A549 (cell line): Measurements from ENCODE around the gene MAMLD1. TPM values are rescaled to one million over a fixed set of nuclear protein-coding genes. Genes with fewer than 3 reads are reported as not detected.

Experiments used
- ATAC-seq, 2 experiments: fragments of 200-7000 bp in 1 of 2; fragments of >200 bp in 1 of 2; cut with Nextera tagmentation in 1 of 2; cut with Tn5 transposase in 1 of 2; 3 replicates each; pipeline versions ENCODE4 v1.8.0 to v1.9.1; 2018 to 2020; ENCODE audit warnings: mild to moderate bottlenecking in 1 of 2, moderate library complexity in 1 of 2
- CTCF ChIA-PET: fragments of 300-600 bp; sonication (Branson Sonifier 250); formaldehyde crosslinking; extraction: SDS; loops from one replicate; lab custom pipeline; 2021; ENCODE audit warnings: antibody characterized with exemption, inconsistent platforms; lab: Yijun Ruan, JAX
- POLR2A ChIA-PET: fragments of 350-600 bp; formaldehyde crosslinking; extraction: SDS; loops from one replicate; lab custom pipeline; 2021; ENCODE audit warnings: antibody characterized with exemption, inconsistent platforms; lab: Yijun Ruan, JAX
- DNase-seq, 2 experiments: peaks; one replicate each; pipeline versions ENCODE4 v3.0.0 to v3.0.0-alpha.2; 2011 to 2016; ENCODE audit warnings: low read depth in 1 of 2, low spot score in 1 of 2
- FAIRE-seq: peaks from 2 replicates; lab custom pipeline; 2011; peaks lifted over from hg19 to GRCh38; lab: Jason Lieb, UNC
- H3K27ac ChIP-seq, 2 experiments: fragments of >200 bp; sonication (Bioruptor Twin); formaldehyde crosslinking; 3 replicates each; pipeline ENCODE4 v1.5.1; 2016 to 2017
- H3K4me1 ChIP-seq: fragments of >200 bp; sonication (Bioruptor Twin); formaldehyde crosslinking; 3 replicates; pipeline ENCODE4 v1.6.1; 2016
- H3K4me2 ChIP-seq: fragments of >200 bp; sonication (Bioruptor Twin); formaldehyde crosslinking; 3 replicates; pipeline ENCODE4 v1.6.1; 2016
- H3K4me3 ChIP-seq: fragments of >200 bp; sonication (Bioruptor Twin); formaldehyde crosslinking; 3 replicates; pipeline ENCODE4 v1.5.1; 2016
- H3K9me3 ChIP-seq: fragments of >200 bp; sonication (Bioruptor Twin); formaldehyde crosslinking; 3 replicates; pipeline ENCODE4 v1.6.1; 2016
- BHLHE40 ChIP-seq: IDR thresholded peaks from 2 replicates; pipeline ENCODE4 v1.6.1; 2012; ENCODE audit warnings: low read depth, low read length, inconsistent platforms
- CBX8 ChIP-seq: fragments of 200-600 bp; sonication (generic); IDR thresholded peaks from 2 replicates; pipeline ENCODE4 v1.6.1; 2016
- CEBPB ChIP-seq, 2 experiments: fragments of >200 bp in 1 of 2; sonication (Bioruptor Twin) in 1 of 2; formaldehyde crosslinking in 1 of 2; IDR thresholded peaks; 2 replicates each; pipeline ENCODE4 v1.6.1; 2012 to 2016
- HOXA7 ChIP-seq: fragments of 250-450 bp; sonication (Bioruptor Pico); IDR thresholded peaks from 2 replicates; pipeline ENCODE4 v1.5.0; 2020; ENCODE audit warnings: mild to moderate bottlenecking, moderate library complexity
- MAFK ChIP-seq: fragments of 450-650 bp; IDR thresholded peaks from 2 replicates; pipeline ENCODE4 v1.6.1; 2014; ENCODE audit not compliant: partially characterized antibody
- MAZ ChIP-seq: fragments of 150-350 bp; IDR thresholded peaks from 2 replicates; pipeline ENCODE4 v1.6.1; 2014; ENCODE audit warnings: antibody characterized with exemption, low read depth, low read length, borderline replicate concordance
- NFE2L2 ChIP-seq: fragments of 150-350 bp; conservative IDR thresholded peaks from 2 replicates; pipeline ENCODE4 v1.6.1; 2014; ENCODE audit warnings: low read length
- POLR2AphosphoS2 ChIP-seq: conservative IDR thresholded peaks from 2 replicates; pipeline ENCODE4 v1.6.1; 2012; ENCODE audit warnings: low read length, improper control_type of control experiment, inconsistent platforms
- RAD21 ChIP-seq, 2 experiments: fragments of >200 bp in 1 of 2; sonication (Bioruptor Twin) in 1 of 2; formaldehyde crosslinking in 1 of 2; IDR thresholded peaks in 1 of 2; conservative IDR thresholded peaks in 1 of 2; 2 replicates in 1 of 2; 3 replicates in 1 of 2; pipeline ENCODE4 v1.6.1; 2012 to 2018; ENCODE audit warnings: inconsistent platforms in 1 of 2
- RNF2 ChIP-seq: fragments of 200-600 bp; sonication (generic); IDR thresholded peaks from 2 replicates; pipeline ENCODE4 v1.6.1; 2016; ENCODE audit warnings: low read depth, mild to moderate bottlenecking, antibody characterized with exemption, moderate library complexity, borderline replicate concordance
- SMC3 ChIP-seq: fragments of >200 bp; sonication (Bioruptor Twin); formaldehyde crosslinking; IDR thresholded peaks from 3 replicates; pipeline ENCODE4 v1.6.1; 2018; ENCODE audit warnings: inconsistent platforms
- SREBF2 ChIP-seq: fragments of 450-650 bp; IDR thresholded peaks from 2 replicates; pipeline ENCODE4 v1.6.1; 2014; ENCODE audit warnings: mild to moderate bottlenecking, moderate library complexity
- ZC3H11A ChIP-seq: fragments of 450-650 bp; IDR thresholded peaks from 2 replicates; pipeline ENCODE4 v1.6.1; 2014; ENCODE audit warnings: antibody characterized with exemption, mild to moderate bottlenecking
- ZNF302 ChIP-seq: fragments of 250-450 bp; sonication (Bioruptor Pico); IDR thresholded peaks from 2 replicates; pipeline ENCODE4 v1.9.0; 2021; ENCODE audit warnings: inconsistent platforms, mild to moderate bottlenecking, moderate library complexity
- ZSCAN20 ChIP-seq: fragments of 250-450 bp; sonication (Bioruptor Pico); IDR thresholded peaks from 2 replicates; pipeline ENCODE4 v1.8.0; 2022; ENCODE audit warnings: mild to moderate bottlenecking, moderate library complexity
- WGBS: methylation state at CpG from one replicate; pipeline ENCODE4 v1.1.6; 2017; ENCODE audit errors: missing lambda C conversion rate; 5-methylcytosine and 5-hydroxymethylcytosine counted together
- polyA plus RNA-seq, 4 experiments: library from polyadenylated mRNA; depleted of rRNA in 3 of 4; stranded (reverse); fragments of >200 nt; fragmentation: RNase III in 1 of 4; extraction: RNeasy Plus Mini Kit Qiagen cat#74134 plus additional on column Dnase treatment in 1 of 4; gene quantifications; 2 replicates in 3 of 4; 3 replicates in 1 of 4; pipeline ENCODE4 v1.2.3, GENCODE V29; 2011 to 2017
- TF ChIP-seq, protein P1 (sequence below): fragments of >200 bp; sonication (Bioruptor Twin); formaldehyde crosslinking; IDR thresholded peaks from 3 replicates; pipeline ENCODE4 v1.6.1; 2016
- TF ChIP-seq, protein P2 (sequence below): fragments of 450-650 bp; IDR thresholded peaks from 2 replicates; pipeline ENCODE4 v1.6.1; 2014; ENCODE audit warnings: antibody characterized with exemption
- TF ChIP-seq, protein P3 (sequence below): fragments of 250-450 bp; sonication (Bioruptor Pico); IDR thresholded peaks from 2 replicates; pipeline ENCODE4 v1.5.0; 2020; ENCODE audit warnings: low read depth, mild to moderate bottlenecking, moderate library complexity

MAMLD1 gene
- polyA plus RNA-seq, 2 of the 4 experiments (the other 2 are of a cell fraction): 1.2 to 2.3 TPM

DNA sequence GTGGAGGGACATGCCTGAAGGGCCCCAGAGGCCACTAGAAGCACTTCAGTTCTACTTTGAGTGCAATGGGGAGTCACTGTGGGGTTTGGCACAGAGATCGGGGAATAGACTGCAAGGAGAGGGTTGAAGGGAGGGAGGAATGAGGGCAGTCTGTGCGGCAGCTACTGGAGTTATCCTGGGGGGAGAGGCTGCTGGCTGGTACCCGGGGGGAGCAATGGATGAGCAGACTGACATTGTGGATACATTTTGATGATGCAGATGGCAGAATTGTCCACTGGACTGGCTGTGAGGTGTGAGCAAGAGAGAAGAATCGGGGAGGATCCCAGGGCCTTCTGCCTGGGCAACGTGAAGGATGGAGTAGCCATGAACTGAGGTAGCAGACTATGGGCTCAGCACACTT is 2.8 kb upstream of the MAMLD1 start:
- WGBS: 91% methylated on average over 5 of the region's 5 CpGs
- ATAC-seq: no peak

DNA sequence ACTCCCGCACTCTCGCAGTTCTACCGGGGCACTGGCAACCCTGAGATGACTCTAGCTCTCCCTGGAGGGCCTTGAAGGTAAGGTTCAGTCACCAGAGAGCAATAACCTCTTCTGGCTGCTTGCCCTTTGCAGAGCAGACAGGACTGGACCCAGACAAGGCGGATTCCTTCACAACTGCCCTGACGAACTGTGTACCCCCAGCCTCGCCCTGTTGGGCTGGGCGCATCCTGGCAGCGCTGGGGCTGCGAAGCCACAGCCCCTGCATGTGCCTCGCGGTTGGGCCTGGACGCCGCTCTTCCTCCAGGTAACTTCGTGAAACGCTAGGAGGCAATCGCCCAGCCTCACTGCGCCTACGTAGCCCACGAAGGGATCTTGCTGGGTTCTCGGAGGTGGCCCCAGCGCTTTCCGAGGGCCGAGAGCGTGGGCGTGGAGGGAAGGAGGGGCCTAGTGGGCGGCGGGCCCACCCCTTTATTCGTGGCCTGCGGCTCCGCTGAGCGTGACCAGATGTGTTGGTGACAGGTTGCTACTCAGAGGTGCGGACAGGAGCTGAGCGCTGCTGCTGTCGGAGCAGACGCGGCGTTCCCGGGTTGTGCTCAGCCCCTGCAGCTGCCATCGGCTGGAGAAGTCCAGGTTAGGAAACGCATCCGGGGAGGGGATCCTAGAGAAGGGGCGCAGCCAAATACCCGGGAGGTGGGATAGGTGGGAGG is 1.9 kb upstream of the MAMLD1 start:
- peak overlapping the region; percentile 66 for H3K4me3 ChIP-seq
- ChIA-PET CTCF (interaction anchor here (0.6 to 1.9 kb wide), 9 partner anchors 7 to 421 kb away, joined by 3 to 5 read pairs (median 3); no protein-coding TSS in a partner anchor), POLR2A (interaction anchor here (0.7 kb wide), 1 partner anchor 161 kb away, joined by 4 read pairs; no protein-coding TSS in a partner anchor)
- ATAC-seq: no peak
- TF ChIP-seq RAD21 (conservative IDR thresholded peaks at IDR 0.05 in 1 of 2, IDR thresholded peaks at IDR 0.05 in 1 of 2) (peak; percentile 23 to 40; a peak in 3 of 5 replicates), MAZ (no peak), SMC3 (peak; percentile 23; the same call in 1 of the 3 replicates)
- H3K4me1 ChIP-seq: peaks cover 14% of the 10 kb centered on the region
- WGBS: 33% methylated on average over 18 of the region's 43 CpGs
- peak in 1 of 2 experiments; percentile 45 for DNase-seq
- no peak for FAIRE-seq
- peak overlapping the region in 1 of 2 experiments; percentile 90; a peak in 3 of 6 replicates for H3K27ac ChIP-seq
- peak overlapping the region; percentile 97 for H3K4me2 ChIP-seq
- H3K9me3 ChIP-seq: no peaks in the 10 kb centered on the region

More for the DNA sequence above, 2.8 kb upstream of the MAMLD1 start:
- Histone ChIP-seq H3K4me3 (no peak overlapping the region), H3K27ac (no peak overlapping the region)
- no peak for DNase-seq
- FAIRE-seq: no peak
- TF ChIP-seq RAD21 (conservative IDR thresholded peaks at IDR 0.05 in 1 of 2, IDR thresholded peaks at IDR 0.05 in 1 of 2): no peak
- TF ChIP-seq, all 56 proteins: peak for 0
- Histone ChIP-seq H3K4me1 (peaks cover 11% of the 10 kb centered on the region; the same call in 2 of the 3 replicates), H3K9me3 (no peaks in the 10 kb centered on the region), H3K4me2 (no peak overlapping the region)
- ChIA-PET POLR2A (no interaction called here), CTCF (interaction anchor here (0.6 to 1.9 kb wide), 4 partner anchors 8 to 390 kb away, joined by 3 to 5 read pairs (median 4); no protein-coding TSS in a partner anchor)

DNA sequence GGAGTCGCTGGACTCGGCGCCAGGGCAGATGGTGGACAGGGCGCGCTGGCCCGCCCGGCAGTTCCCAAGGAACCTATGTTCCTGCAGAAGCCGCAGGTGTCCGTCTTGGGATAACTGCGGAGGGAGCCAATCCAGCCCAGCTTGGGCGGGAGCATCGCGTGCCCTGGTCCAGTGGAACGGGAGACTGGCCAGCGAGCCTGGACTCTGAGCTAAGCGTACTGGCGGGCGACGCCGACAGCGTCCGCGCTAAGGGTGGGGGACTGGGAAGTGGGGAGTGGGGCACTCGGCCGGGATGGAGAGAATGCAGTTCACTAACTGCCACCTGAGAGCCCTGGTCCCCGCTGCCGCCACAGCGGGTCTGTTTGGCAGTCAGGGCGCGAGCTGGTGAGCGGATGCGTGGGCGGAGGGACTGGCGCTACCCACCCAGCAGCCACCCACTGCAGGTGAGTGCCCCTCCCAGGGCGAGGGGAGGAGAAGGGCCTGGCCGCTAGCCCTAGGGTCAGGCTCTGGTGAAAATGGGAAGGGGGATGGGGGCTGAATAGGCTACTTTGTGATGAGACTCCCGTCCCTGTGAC is 1.3 kb upstream of the MAMLD1 start:
- FAIRE-seq: no peak

DNA sequence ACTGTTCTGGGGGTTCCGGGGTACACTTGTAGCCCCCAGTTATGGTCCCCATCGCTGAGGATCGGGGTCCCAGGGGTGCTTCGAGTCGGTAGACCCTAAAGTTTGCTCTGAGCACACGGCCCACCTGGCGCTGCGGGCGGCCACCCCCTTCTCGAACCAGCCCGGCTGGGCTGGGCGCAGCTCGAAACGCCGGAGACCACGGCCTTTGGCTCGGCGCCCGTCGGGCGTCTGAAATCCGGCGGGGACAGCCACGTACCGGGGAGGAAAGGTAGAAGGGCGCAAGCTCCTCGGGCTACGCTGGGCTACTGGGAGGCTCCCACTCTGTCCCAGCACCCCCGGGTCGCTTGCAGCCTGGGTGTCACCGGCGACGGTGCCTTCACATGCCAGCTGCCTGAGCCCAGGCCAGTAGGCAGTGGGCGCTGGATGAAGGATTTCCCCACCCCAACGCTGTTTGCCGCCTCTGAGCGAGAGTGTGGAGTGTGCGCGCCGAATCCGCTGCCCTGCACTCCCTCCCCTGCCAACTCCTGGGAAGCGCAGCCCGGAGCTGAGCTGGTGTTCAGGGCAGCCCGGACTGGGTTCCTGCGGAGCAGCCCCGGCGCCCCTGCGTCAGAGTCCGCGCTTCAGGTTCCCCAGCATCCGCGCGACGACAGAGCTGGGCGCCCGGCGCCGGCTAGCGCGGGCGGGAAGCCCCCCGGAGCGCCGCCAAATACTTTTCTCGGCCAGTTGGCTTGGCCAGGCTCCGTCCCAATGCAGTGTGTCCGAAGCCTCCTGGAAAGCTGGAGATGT is 637 bp downstream of the MAMLD1 start:
- ATAC-seq: peak; percentile 61 to 72
- TF ChIP-seq, protein P1, sequence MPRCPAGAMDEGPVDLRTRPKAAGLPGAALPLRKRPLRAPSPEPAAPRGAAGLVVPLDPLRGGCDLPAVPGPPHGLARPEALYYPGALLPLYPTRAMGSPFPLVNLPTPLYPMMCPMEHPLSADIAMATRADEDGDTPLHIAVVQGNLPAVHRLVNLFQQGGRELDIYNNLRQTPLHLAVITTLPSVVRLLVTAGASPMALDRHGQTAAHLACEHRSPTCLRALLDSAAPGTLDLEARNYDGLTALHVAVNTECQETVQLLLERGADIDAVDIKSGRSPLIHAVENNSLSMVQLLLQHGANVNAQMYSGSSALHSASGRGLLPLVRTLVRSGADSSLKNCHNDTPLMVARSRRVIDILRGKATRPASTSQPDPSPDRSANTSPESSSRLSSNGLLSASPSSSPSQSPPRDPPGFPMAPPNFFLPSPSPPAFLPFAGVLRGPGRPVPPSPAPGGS: no peak
- TF ChIP-seq RNF2 (0 out of 2 replicates have a peak, but pooled peaks have one; percentile 3), RAD21 (conservative IDR thresholded peaks at IDR 0.05 in 1 of 2, IDR thresholded peaks at IDR 0.05 in 1 of 2) (peak in 1 of 2 experiments; percentile 12; a peak in 2 of 5 replicates)
- H3K9me3 ChIP-seq: no peaks in the 10 kb centered on the region
- peak overlapping the region; percentile 66 for H3K4me3 ChIP-seq
- CTCF ChIA-PET: interaction anchor here (0.7 to 4.1 kb wide), 27 partner anchors 11 to 414 kb away, joined by 3 to 48 read pairs (median 4); no protein-coding TSS in a partner anchor
- H3K4me2 ChIP-seq: peak overlapping the region; percentile 97
- POLR2A ChIA-PET: interaction anchor here (1.0 to 3.3 kb wide), 4 partner anchors 163 to 425 kb away, joined by 3 to 28 read pairs (median 4); partner anchors contain the start of gene EOLA2
- no peak for FAIRE-seq
- DNase-seq: peak; percentile 24 to 61
- peak overlapping the region; percentile 69 to 90 for H3K27ac ChIP-seq
- 0% methylated on average over 4 of the region's 67 CpGs for WGBS
- peaks cover 23% of the 10 kb centered on the region for H3K4me1 ChIP-seq

More for the DNA sequence above, 1.3 kb upstream of the MAMLD1 start:
- ChIA-PET POLR2A (interaction anchor here (0.7 to 3.3 kb wide), 2 partner anchors 161 to 423 kb away, joined by 4 to 28 read pairs; partner anchors contain the start of gene EOLA2), CTCF (interaction anchor here (0.6 to 2.3 kb wide), 10 partner anchors 8 to 421 kb away, joined by 3 to 6 read pairs (median 3); no protein-coding TSS in a partner anchor)
- ATAC-seq: peak in 1 of 2 experiments; percentile 4; a peak in 1 of 6 replicates
- H3K4me2 ChIP-seq: peak overlapping the region; percentile 97
- H3K9me3 ChIP-seq: no peaks in the 10 kb centered on the region
- H3K4me3 ChIP-seq: peak overlapping the region; percentile 66
- WGBS: 3% methylated on average over 7 of the region's 37 CpGs
- H3K4me1 ChIP-seq: peaks cover 17% of the 10 kb centered on the region
- peak overlapping the region in 1 of 2 experiments; percentile 90; a peak in 4 of 6 replicates for H3K27ac ChIP-seq
- TF ChIP-seq, protein P2, sequence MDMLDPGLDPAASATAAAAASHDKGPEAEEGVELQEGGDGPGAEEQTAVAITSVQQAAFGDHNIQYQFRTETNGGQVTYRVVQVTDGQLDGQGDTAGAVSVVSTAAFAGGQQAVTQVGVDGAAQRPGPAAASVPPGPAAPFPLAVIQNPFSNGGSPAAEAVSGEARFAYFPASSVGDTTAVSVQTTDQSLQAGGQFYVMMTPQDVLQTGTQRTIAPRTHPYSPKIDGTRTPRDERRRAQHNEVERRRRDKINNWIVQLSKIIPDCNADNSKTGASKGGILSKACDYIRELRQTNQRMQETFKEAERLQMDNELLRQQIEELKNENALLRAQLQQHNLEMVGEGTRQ: no peak
- TF ChIP-seq CEBPB (IDR thresholded peaks at IDR 0.05): no peak
- no peak for TF ChIP-seq ZSCAN20 (CRISPR knock-in tag)
- TF ChIP-seq ZNF302 (CRISPR knock-in tag): no peak
- TF ChIP-seq RNF2: no peak
- TF ChIP-seq ZC3H11A: no peak
- TF ChIP-seq SMC3: no peak
- no peak for TF ChIP-seq BHLHE40
- TF ChIP-seq NFE2L2: no peak
- TF ChIP-seq HOXA7: no peak
- TF ChIP-seq, protein P3, sequence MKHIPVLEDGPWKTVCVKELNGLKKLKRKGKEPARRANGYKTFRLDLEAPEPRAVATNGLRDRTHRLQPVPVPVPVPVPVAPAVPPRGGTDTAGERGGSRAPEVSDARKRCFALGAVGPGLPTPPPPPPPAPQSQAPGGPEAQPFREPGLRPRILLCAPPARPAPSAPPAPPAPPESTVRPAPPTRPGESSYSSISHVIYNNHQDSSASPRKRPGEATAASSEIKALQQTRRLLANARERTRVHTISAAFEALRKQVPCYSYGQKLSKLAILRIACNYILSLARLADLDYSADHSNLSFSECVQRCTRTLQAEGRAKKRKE: no peak
- no peak for TF ChIP-seq MAFK
- no peak for TF ChIP-seq CBX8
- no peak for TF ChIP-seq SREBF2
- TF ChIP-seq POLR2AphosphoS2: no peak
- DNase-seq: peak in 1 of 2 experiments; percentile 28
